GM12873 (cell line): ENCODE data around the gene IFI27L2.

Experiments used
- TF ChIP-seq, protein P1 (sequence below): IDR thresholded peaks from 2 replicates; pipeline ENCODE4 v1.5.1; 2012; ENCODE audit warnings: low read depth, mild to moderate bottlenecking, moderate library complexity, low read length, control low read depth; ENCODE audit not compliant: insufficient read depth; ENCODE audit errors: missing control alignments

IFI27L2 gene

GRCh38 chr14:94120667-94121340 is 8.6 kb downstream of the IFI27L2 start:
- TF ChIP-seq, protein P1, sequence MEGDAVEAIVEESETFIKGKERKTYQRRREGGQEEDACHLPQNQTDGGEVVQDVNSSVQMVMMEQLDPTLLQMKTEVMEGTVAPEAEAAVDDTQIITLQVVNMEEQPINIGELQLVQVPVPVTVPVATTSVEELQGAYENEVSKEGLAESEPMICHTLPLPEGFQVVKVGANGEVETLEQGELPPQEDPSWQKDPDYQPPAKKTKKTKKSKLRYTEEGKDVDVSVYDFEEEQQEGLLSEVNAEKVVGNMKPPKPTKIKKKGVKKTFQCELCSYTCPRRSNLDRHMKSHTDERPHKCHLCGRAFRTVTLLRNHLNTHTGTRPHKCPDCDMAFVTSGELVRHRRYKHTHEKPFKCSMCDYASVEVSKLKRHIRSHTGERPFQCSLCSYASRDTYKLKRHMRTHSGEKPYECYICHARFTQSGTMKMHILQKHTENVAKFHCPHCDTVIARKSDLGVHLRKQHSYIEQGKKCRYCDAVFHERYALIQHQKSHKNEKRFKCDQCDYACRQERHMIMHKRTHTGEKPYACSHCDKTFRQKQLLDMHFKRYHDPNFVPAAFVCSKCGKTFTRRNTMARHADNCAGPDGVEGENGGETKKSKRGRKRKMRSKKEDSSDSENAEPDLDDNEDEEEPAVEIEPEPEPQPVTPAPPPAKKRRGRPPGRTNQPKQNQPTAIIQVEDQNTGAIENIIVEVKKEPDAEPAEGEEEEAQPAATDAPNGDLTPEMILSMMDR = no peak

- TF ChIP-seq, protein P1 = no peak
Observed at GRCh38 chr14:94119071-94119470, 10.3 kb downstream of the IFI27L2 start.

DNA sequence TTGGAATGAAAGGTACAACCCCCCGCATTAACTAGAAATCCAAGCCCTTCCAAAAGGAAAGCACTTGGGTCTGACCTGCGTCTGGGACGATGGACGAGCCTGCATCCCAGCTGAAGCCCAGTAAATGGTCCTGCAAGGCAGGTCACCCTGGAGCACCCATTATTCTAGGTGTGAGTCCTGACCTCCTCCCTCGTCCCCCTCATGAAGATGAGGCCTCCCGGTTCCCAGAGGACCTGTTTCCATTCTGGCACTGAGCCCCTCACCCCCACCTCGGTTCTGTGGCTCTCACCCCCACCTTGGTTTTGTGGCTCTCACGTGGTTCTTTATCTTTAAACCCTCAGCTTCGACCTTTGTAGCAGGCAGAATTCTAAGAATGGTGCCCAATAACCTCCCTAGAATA is 11.5 kb downstream of the IFI27L2 start:
- TF ChIP-seq, protein P1 = no peak

GRCh38 chr14:94116701-94117100 is 12.7 kb downstream of the IFI27L2 start:
- TF ChIP-seq, protein P1 = no peak

DNA sequence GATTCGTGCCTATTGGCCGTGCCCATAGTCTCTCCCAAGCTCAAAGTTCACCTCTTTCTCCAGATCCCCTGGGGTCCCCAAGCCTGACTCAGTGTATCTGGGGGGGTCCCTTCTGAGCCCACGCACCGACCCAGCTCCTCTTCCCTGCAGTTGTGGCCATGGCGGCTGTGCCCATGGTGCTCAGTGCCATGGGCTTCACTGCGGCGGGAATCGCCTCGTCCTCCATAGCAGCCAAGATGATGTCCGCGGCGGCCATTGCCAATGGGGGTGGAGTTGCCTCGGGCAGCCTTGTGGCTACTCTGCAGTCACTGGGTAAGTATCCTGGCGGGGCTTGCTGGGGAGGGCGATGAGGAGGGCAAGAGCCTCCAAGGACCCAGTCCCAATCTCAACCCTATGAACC is 13.8 kb downstream of the IFI27L2 start:
- TF ChIP-seq, protein P1 = no peak

DNA sequence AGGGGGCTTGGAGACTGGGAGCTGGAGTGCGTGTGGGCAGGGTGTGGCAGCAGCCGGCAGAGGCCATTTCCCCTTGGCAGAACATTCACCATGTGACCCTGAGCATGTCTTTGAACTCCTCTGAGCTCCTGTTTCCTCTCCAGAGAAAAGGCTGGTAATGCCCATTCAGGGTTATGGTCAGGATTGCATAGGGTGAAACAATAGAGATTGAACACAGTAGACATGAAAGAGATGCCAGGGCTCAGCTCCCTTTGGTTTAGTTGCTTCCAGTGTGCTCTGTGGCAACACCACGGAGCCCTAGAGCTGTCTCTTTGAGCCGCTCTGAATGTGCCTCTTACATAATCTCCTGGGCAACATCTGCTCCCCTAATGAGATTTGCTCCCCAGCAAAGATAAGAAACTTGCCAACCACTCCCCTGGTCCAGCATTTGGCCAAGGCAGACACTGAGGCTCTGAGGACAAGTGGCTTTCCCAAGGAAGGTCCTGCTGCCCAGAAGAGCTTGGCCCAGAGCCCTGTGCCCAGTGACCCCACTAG is 14.3 kb downstream of the IFI27L2 start:
- TF ChIP-seq, protein P1 = no peak

GRCh38 chr14:94114589-94115057 is 14.8 kb downstream of the IFI27L2 start:
- TF ChIP-seq, protein P1 = no peak
